Measurements from ENCODE around the gene SHISA4.
A peak's percentile ranks its signal among the peaks of the same experiment; 100 is the strongest.
"Not testable (repeated sequence)": the region's sequence is repeated elsewhere in the genome, so short reads cannot be mapped to it uniquely, and the experiment has no call there.

Gene SHISA4

GRCh38 chr1:201856722-201857121, 32.0 kb upstream of the SHISA4 start:
- H3K27me3 ChIP-seq (replicated peaks in 2 of 5; ENCODE audit: control insufficient read depth in 4 of 5, insufficient read depth in 5 of 5, low read length in 4 of 5); POLR2A ChIA-PET; H3K4me3 ChIP-seq (ENCODE audit: control insufficient read depth in 1 of 7, extremely low read depth in 1 of 7, insufficient read depth in 4 of 7, low read depth in 2 of 7, low read length in 6 of 7); H3K4me1 ChIP-seq (ENCODE audit: control extremely low read depth in 1 of 4, control insufficient read depth in 4 of 4, insufficient read depth in 4 of 4, low read length in 3 of 4); DNase-seq; H3K27ac ChIP-seq (ENCODE audit: insufficient read depth in 1 of 2, low read depth in 1 of 2, low read length in 2 of 2, poor library complexity in 1 of 2, severe bottlenecking in 2 of 2); H3K9me3 ChIP-seq (ENCODE audit: control extremely low read depth in 1 of 5, control insufficient read depth in 4 of 5, insufficient read depth in 2 of 5, low read depth in 1 of 5, low read length in 4 of 5): not testable (repeated sequence)
- WGBS (ENCODE audit: insufficient coverage), result 100% methylated on average over 1 of the region's 2 CpGs
- CTCF ChIA-PET, result interaction anchor here (1.0 to 1.4 kb wide), 2 partner anchors 13 to 27 kb away, joined by 3 read pairs; partner anchors contain the start of gene IPO9
- H3K36me3 ChIP-seq (ENCODE audit: control insufficient read depth in 4 of 4, insufficient read depth in 4 of 4, low read length in 3 of 4), result peaks cover 18 to 87% (median 59%) of the 10 kb centered on the region in 4 experiments

GRCh38 chr1:201859424-201859823, 29.3 kb upstream of the SHISA4 start:
- H3K4me3 ChIP-seq (ENCODE audit: control insufficient read depth in 1 of 7, extremely low read depth in 1 of 7, insufficient read depth in 4 of 7, low read depth in 2 of 7, low read length in 6 of 7), result no peak overlapping the region
- H3K36me3 ChIP-seq (ENCODE audit: control insufficient read depth in 4 of 4, insufficient read depth in 4 of 4, low read length in 3 of 4), result peaks cover 23 to 74% (median 54%) of the 10 kb centered on the region in 4 experiments
- ChIA-PET CTCF (interaction anchor here (0.7 to 2.9 kb wide), 5 partner anchors 9 to 150 kb away, joined by 3 to 7 read pairs (median 4); partner anchors contain the start of gene IPO9), POLR2A (interaction anchor here (0.6 kb wide), 1 partner anchor 8 kb away, joined by 7 read pairs; no protein-coding TSS in a partner anchor)
- H3K27ac ChIP-seq (ENCODE audit: insufficient read depth in 1 of 2, low read depth in 1 of 2, low read length in 2 of 2, poor library complexity in 1 of 2, severe bottlenecking in 2 of 2), result no peak overlapping the region
- WGBS (ENCODE audit: insufficient coverage), result 100% methylated on average over 4 of the region's 5 CpGs
- H3K4me1 ChIP-seq (ENCODE audit: control extremely low read depth in 1 of 4, control insufficient read depth in 4 of 4, insufficient read depth in 4 of 4, low read length in 3 of 4), result no peaks in the 10 kb centered on the region
- no peaks in the 10 kb centered on the region for H3K9me3 ChIP-seq (ENCODE audit: control extremely low read depth in 1 of 5, control insufficient read depth in 4 of 5, insufficient read depth in 2 of 5, low read depth in 1 of 5, low read length in 4 of 5)
- H3K27me3 ChIP-seq (replicated peaks in 2 of 5; ENCODE audit: control insufficient read depth in 4 of 5, insufficient read depth in 5 of 5, low read length in 4 of 5), result no peaks in the 10 kb centered on the region
- no peak for DNase-seq

GRCh38 chr1:201861448-201861847, 27.2 kb upstream of the SHISA4 start:
- Histone ChIP-seq H3K36me3 (ENCODE audit: control insufficient read depth in 4 of 4, insufficient read depth in 4 of 4, low read length in 3 of 4) (peaks cover 20 to 59% (median 40%) of the 10 kb centered on the region in 4 experiments), H3K27me3 (replicated peaks in 2 of 5; ENCODE audit: control insufficient read depth in 4 of 5, insufficient read depth in 5 of 5, low read length in 4 of 5) (no peaks in the 10 kb centered on the region), H3K4me3 (ENCODE audit: control insufficient read depth in 1 of 7, extremely low read depth in 1 of 7, insufficient read depth in 4 of 7, low read depth in 2 of 7, low read length in 6 of 7) (no peak overlapping the region), H3K4me1 (ENCODE audit: control extremely low read depth in 1 of 4, control insufficient read depth in 4 of 4, insufficient read depth in 4 of 4, low read length in 3 of 4) (peaks cover 0 to 5% (median 1%) of the 10 kb centered on the region in 4 experiments), H3K9me3 (ENCODE audit: control extremely low read depth in 1 of 5, control insufficient read depth in 4 of 5, insufficient read depth in 2 of 5, low read depth in 1 of 5, low read length in 4 of 5) (no peaks in the 10 kb centered on the region), H3K27ac (ENCODE audit: insufficient read depth in 1 of 2, low read depth in 1 of 2, low read length in 2 of 2, poor library complexity in 1 of 2, severe bottlenecking in 2 of 2) (no peak overlapping the region)
- POLR2A ChIA-PET, result no interaction called here
- 80% methylated on average over 1 of the region's 7 CpGs for WGBS (ENCODE audit: insufficient coverage)
- DNase-seq, result no peak
- CTCF ChIA-PET, result interaction anchor here (1.9 kb wide), 1 partner anchor 14 kb away, joined by 4 read pairs; no protein-coding TSS in a partner anchor

GRCh38 chr1:201870397-201870796, 18.3 kb upstream of the SHISA4 start:
- Histone ChIP-seq H3K4me3 (ENCODE audit: control insufficient read depth in 1 of 7, extremely low read depth in 1 of 7, insufficient read depth in 4 of 7, low read depth in 2 of 7, low read length in 6 of 7) (no peak overlapping the region), H3K36me3 (ENCODE audit: control insufficient read depth in 4 of 4, insufficient read depth in 4 of 4, low read length in 3 of 4) (peaks cover 14 to 81% (median 61%) of the 10 kb centered on the region in 4 experiments), H3K27ac (ENCODE audit: insufficient read depth in 1 of 2, low read depth in 1 of 2, low read length in 2 of 2, poor library complexity in 1 of 2, severe bottlenecking in 2 of 2) (no peak overlapping the region), H3K9me3 (ENCODE audit: control extremely low read depth in 1 of 5, control insufficient read depth in 4 of 5, insufficient read depth in 2 of 5, low read depth in 1 of 5, low read length in 4 of 5) (no peaks in the 10 kb centered on the region), H3K27me3 (replicated peaks in 2 of 5; ENCODE audit: control insufficient read depth in 4 of 5, insufficient read depth in 5 of 5, low read length in 4 of 5) (no peaks in the 10 kb centered on the region), H3K4me1 (ENCODE audit: control extremely low read depth in 1 of 4, control insufficient read depth in 4 of 4, insufficient read depth in 4 of 4, low read length in 3 of 4) (peaks cover 0 to 10% (median 3%) of the 10 kb centered on the region in 4 experiments)
- no peak for DNase-seq
- ChIA-PET CTCF (interaction anchor here (1.3 to 1.9 kb wide), 2 partner anchors 23 to 154 kb away, joined by 3 to 4 read pairs; no protein-coding TSS in a partner anchor), POLR2A (no interaction called here)
- WGBS (ENCODE audit: insufficient coverage), result 98% methylated on average over 7 of the region's 10 CpGs

GRCh38 chr1:201874672-201875071, 14.0 kb upstream of the SHISA4 start:
- no peaks in the 10 kb centered on the region for H3K27me3 ChIP-seq (replicated peaks in 2 of 5; ENCODE audit: control insufficient read depth in 4 of 5, insufficient read depth in 5 of 5, low read length in 4 of 5)
- peaks cover 8 to 74% (median 61%) of the 10 kb centered on the region in 4 experiments for H3K36me3 ChIP-seq (ENCODE audit: control insufficient read depth in 4 of 4, insufficient read depth in 4 of 4, low read length in 3 of 4)
- no peak overlapping the region for H3K4me3 ChIP-seq (ENCODE audit: control insufficient read depth in 1 of 7, extremely low read depth in 1 of 7, insufficient read depth in 4 of 7, low read depth in 2 of 7, low read length in 6 of 7)
- no peaks in the 10 kb centered on the region for H3K9me3 ChIP-seq (ENCODE audit: control extremely low read depth in 1 of 5, control insufficient read depth in 4 of 5, insufficient read depth in 2 of 5, low read depth in 1 of 5, low read length in 4 of 5)
- POLR2A ChIA-PET, result no interaction called here
- DNase-seq, result no peak
- no peaks in the 10 kb centered on the region for H3K4me1 ChIP-seq (ENCODE audit: control extremely low read depth in 1 of 4, control insufficient read depth in 4 of 4, insufficient read depth in 4 of 4, low read length in 3 of 4)
- CTCF ChIA-PET, result interaction anchor here (1.1 to 11.6 kb wide), 11 partner anchors 9 to 341 kb away, joined by 3 to 90 read pairs (median 3); no protein-coding TSS in a partner anchor
- H3K27ac ChIP-seq (ENCODE audit: insufficient read depth in 1 of 2, low read depth in 1 of 2, low read length in 2 of 2, poor library complexity in 1 of 2, severe bottlenecking in 2 of 2), result no peak overlapping the region
- no CpG with 5 or more reads among the region's 1 CpG for WGBS (ENCODE audit: insufficient coverage)

- ChIA-PET CTCF (interaction anchor here (1.3 to 11.6 kb wide), 4 partner anchors 9 to 98 kb away, joined by 6 to 156 read pairs (median 48); partner anchors contain the start of gene SHISA4), POLR2A (interaction anchor here (0.7 kb wide), 1 partner anchor 91 kb away, joined by 9 read pairs; no protein-coding TSS in a partner anchor)
- DNase-seq, result peak in 1 of 3 donors; percentile 14
- no peaks in the 10 kb centered on the region for H3K27me3 ChIP-seq (replicated peaks in 2 of 5; ENCODE audit: control insufficient read depth in 4 of 5, insufficient read depth in 5 of 5, low read length in 4 of 5)
- peaks cover 0 to 11% (median 2%) of the 10 kb centered on the region in 4 experiments for H3K4me1 ChIP-seq (ENCODE audit: control extremely low read depth in 1 of 4, control insufficient read depth in 4 of 4, insufficient read depth in 4 of 4, low read length in 3 of 4)
- no peak overlapping the region for H3K27ac ChIP-seq (ENCODE audit: insufficient read depth in 1 of 2, low read depth in 1 of 2, low read length in 2 of 2, poor library complexity in 1 of 2, severe bottlenecking in 2 of 2)
- WGBS (ENCODE audit: insufficient coverage), result 100% methylated on average over 3 of the region's 8 CpGs
- H3K9me3 ChIP-seq (ENCODE audit: control extremely low read depth in 1 of 5, control insufficient read depth in 4 of 5, insufficient read depth in 2 of 5, low read depth in 1 of 5, low read length in 4 of 5), result no peaks in the 10 kb centered on the region
- peaks cover 5 to 58% (median 48%) of the 10 kb centered on the region in 4 experiments for H3K36me3 ChIP-seq (ENCODE audit: control insufficient read depth in 4 of 4, insufficient read depth in 4 of 4, low read length in 3 of 4)
- no peak overlapping the region for H3K4me3 ChIP-seq (ENCODE audit: control insufficient read depth in 1 of 7, extremely low read depth in 1 of 7, insufficient read depth in 4 of 7, low read depth in 2 of 7, low read length in 6 of 7)
These were observed 12.4 kb upstream of the SHISA4 start for GRCh38 chr1:201876148-201876818.
